ENCODE measurements around the gene SLC5A3.

Gene SLC5A3

GRCh38 chr21:34072145-34073031, 990 bp upstream of the SLC5A3 start:
- no peak for DNase-seq

- DNase-seq, result peak in 1 of 2 experiments; percentile 28
Observed at GRCh38 chr21:34073749-34074282, 438 bp downstream of the SLC5A3 start.

DNA sequence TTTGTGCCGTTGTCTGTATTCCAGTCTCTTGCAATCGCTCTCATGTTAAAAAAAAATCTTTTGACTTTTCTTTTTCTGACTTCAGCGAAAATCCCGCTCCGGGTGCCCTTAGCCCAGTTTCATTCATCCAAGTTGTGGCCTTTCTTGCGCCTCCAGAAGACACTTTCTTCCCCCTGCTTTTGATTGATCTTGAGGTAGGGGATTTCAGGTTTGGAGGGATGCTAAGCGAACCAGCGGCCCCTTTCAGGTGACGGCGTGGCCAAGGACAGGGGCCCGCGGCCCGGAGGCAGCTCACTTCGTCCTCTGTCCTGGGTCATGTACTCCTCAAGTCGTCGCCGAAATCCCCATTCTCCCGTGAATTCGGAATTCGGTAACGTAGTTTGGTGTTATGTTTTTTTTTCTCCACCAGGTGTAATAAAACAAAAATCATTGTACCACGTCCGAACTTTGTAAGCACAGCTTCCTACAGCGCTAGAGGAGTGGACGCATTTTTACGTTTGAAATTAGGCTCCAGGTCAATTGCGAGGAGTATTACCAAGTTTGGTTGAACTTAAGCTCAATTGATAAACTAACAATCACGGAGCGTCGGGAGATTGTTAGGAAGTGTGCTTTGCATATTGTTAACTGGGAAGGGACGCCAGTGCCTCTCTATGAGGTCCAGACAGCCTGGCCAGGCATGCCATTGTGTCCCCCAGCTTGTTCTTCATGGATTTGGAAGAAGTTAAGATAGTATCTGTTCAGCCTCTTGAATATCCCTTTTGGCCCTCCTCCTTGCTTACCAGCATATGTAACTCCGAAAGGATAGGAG, 1.1 kb downstream of the SLC5A3 start:
- DNase-seq, result no peak

DNA sequence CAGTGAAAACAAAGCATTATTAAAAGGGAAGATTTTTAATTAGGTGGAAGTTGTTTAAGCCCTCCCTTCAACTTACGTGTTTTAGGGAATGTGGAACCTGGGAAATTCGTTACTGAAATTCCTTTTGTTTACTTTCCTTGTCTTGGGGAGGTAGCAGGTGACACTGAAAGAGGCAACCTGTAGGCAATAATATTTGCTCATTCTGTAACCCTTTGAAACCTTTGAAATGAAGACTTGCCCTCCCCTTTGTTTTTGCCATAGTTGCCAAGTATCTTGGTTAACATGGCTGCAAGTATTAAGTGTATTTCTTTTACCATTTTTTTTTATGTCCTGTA, 1.7 kb downstream of the SLC5A3 start:
- DNase-seq, result no peak

- no peak for DNase-seq
Observed at GRCh38 chr21:34075760-34076660, 2.6 kb downstream of the SLC5A3 start.

DNA sequence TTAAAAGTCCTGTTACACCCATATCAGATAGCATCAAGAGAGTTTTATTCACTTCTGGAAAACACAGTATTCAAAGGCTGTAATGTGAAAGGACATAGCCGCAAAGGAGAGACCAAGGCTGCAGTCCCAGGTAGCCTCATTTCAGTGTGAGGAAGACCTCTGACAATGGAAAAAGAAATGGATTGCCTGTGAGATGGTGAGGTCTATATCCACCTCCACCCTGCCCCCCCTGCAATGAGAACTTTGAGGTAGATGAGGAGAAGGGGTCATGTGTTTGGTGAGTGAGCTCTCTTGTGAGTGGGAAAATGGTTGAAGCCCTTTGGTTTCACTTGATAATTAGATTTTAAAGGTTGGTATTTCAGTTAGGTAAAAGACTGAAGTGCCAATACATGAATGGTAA, 3.5 kb downstream of the SLC5A3 start:
- no peak for DNase-seq

- no peak for DNase-seq
Observed at GRCh38 chr21:34077888-34078287, 4.5 kb downstream of the SLC5A3 start.

- DNase-seq, result no peak
Observed at GRCh38 chr21:34078915-34079314, 5.5 kb downstream of the SLC5A3 start.

GRCh38 chr21:34080710-34081109, 7.3 kb downstream of the SLC5A3 start:
- no peak for DNase-seq

DNA sequence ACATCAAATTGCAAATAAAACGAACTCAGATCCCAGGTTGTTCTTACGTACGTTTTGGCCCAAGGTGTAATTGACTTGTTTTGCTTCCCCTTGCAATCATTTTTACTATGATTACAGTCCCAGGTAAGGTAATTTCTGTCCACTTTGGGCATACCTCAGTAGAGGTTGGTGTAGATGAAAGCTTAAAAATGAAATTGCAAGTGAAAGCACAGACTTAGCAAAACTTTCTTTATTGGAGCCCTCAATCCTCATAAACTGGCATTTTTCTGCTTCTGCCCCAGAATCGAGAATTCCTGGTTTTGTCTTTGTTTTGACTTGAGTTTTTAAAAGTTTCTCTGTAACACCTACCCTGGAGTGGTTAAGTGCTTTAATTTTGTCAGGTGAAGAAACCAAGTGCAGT, 9.4 kb downstream of the SLC5A3 start:
- DNase-seq, result no peak

GRCh38 chr21:34083357-34083756, 10.0 kb downstream of the SLC5A3 start:
- DNase-seq, result no peak

DNA sequence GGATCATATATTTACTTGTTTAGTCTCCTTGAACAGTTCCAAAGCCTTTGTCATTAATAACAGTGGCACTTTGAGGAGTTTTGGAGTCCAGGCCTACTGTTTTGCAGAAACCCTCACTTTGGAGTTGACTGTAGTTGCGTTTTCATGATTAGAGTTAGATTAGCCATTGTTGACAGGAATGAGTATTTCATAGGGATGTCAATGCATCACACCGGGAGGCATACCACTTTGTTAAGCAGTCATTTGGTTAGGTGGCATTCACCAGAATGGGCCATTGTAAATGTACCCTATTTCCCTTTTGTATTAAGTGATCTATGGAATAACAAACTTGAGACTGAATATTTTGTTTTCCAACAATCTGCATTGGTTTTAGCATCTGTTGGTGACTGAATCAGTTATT, 11.8 kb downstream of the SLC5A3 start:
- no peak for DNase-seq

DNA sequence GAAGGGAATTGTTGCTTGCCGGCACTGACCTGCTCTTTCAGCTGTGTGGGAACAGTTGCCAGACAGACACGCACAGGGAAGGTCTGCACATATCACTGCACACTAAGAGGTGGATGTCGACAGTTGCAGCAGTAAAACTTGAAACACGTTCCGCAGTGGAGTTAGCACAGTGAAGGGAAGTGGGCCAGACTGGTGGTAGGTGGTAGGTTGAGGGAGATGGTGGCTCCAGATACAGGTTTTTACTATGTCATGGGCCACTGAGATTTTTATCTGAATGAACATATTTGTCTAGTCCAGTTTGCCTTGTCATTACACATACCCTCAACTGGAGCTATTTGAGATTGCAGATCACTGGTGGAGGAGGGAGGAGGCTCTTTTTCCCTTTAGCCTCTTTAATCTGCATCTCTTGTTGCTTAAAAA, 13.5 kb downstream of the SLC5A3 start:
- no peak for DNase-seq

DNA sequence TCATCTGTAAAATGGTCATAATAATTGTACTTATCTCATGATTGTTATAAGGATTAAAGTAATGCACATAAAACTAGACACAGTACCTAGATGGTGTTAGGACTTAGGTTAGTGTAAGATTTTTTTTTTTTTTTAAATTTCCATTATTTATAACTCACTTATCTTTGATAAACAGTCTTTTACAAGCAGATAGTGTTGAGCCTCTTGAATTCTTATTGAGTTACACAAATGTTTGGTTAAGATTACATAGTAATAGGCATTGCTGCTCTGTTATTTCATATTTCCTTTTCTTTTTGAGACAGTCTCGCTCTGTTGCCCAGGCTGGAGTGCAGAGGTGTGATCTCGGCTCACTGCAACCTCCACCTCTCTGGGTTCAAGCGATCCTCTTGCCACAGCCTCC, 15.4 kb downstream of the SLC5A3 start:
- DNase-seq, result no peak

DNA sequence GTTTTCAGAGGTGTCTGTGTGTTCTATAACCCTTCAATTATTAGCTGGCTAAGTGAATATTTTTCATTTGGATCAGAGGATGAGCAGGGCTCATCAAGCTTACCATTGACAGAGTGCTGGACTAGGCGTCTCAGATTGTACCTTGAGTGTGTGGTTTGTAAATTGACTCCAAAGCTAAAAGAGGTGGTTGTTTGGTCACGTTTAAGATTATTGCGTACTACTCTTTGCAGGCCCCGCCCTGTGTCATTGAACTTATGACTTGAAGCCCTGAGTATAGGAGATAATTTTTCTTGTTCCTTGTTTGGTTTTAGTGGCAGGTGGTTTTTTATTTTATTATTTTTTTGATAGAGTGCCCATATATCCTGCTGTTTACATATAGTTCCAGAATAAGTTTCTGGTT, 17.7 kb downstream of the SLC5A3 start:
- DNase-seq, result no peak

DNA sequence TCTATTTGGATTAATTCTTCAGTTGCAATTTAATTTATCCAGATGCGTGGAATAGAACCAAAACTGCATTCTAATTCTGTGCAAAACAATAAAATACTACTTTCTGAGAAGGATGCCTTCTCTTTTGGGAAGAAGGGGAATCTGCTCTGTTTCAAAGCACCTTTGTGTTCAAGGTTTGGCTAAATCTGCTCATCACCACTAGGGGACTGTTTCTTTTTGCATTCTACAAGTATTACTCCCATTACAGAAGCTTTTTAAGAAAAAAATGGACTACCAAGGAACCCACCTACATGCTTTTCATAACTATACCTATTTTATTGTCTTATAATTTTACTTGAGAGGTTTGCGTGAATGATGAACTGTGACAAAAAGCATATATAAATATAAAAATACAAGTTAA, 18.2 kb downstream of the SLC5A3 start:
- DNase-seq, result no peak

DNA sequence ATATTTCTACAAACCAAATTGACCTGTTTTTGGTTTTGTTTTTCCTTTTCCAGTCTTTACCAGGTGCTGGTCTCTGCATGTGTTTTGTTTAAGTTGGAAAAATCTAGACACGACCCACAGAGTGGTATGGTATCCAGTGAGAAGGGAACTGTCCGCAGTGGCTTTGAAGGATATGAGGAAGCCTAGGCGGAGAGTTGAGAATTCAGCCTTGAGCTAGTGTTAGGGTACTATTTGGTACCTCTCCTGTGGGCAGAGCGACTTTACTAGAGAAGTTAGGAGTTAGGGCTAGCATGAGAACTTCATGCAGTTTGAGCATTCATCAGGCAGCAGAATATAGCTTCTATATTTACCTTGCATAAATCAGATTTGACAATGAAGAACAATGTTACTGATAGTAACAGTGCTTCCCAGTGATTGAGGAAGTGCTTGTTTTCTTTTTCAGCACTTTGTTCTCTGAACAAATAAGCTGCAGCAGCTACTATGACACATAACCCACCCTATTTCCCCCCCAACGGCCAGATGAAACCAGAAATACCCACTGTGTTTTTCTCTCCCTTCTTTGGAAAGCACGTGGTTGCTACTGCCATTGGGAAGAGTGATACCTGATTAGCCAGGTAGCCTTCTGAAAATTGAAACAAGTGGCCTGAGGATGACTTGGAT, 19.0 kb downstream of the SLC5A3 start:
- DNase-seq, result no peak

GRCh38 chr21:34093083-34093482, 19.7 kb downstream of the SLC5A3 start:
- no peak for DNase-seq

- DNase-seq, result no peak
Observed at GRCh38 chr21:34094949-34095348, 21.6 kb downstream of the SLC5A3 start.

DNA sequence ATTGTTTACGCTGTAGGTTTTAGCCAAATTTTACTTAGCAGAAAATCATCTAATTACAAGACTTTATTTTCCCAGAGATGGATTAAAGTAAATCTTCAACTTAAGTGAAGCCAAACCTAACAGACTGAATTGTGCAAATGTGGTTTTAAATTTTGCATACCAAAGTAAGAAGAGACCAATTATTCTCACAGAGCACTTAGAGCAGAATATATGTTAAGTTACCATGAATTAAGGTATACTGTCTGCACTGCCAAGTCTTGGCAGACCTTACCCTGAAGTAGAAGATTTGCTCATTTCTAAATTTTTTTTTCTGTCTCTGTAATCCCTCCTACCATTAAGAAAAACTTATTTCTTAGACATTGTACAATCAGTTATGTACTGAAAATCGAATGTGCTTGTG, 24.1 kb downstream of the SLC5A3 start:
- DNase-seq, result no peak

- DNase-seq, result no peak
Observed at GRCh38 chr21:34100337-34100736, 27.0 kb downstream of the SLC5A3 start.

GRCh38 chr21:34100790-34101189, 27.4 kb downstream of the SLC5A3 start:
- no peak for DNase-seq

Data from SHP77 (cell line).